GM19395 (cell line): ENCODE results near the gene ACAD11.
"Not testable (repeated sequence)": the region's sequence is repeated elsewhere in the genome, so short reads cannot be mapped to it uniquely, and the experiment has no call there.

Experiments
- ATAC-seq: cut with Tn5 transposase; IDR thresholded peaks from one replicate; pipeline ENCODE4 v1.9.1; 2021; ENCODE audit warnings: mild to moderate bottlenecking, moderate library complexity; ENCODE audit not compliant: unreplicated experiment

Gene ACAD11

GRCh38 chr3:132605374-132605792 is 54.2 kb downstream of the ACAD11 start:
- no peak for ATAC-seq

GRCh38 chr3:132600614-132601013 is 59.0 kb downstream of the ACAD11 start:
- not testable (repeated sequence) for ATAC-seq

- no peak for ATAC-seq
Observed at GRCh38 chr3:132598181-132598580, 61.4 kb downstream of the ACAD11 start.

GRCh38 chr3:132597660-132598059 is 61.9 kb downstream of the ACAD11 start:
- no peak for ATAC-seq

- no peak for ATAC-seq
Observed at GRCh38 chr3:132596816-132597433, 62.7 kb downstream of the ACAD11 start, which contains the start of gene ACKR4. ACKR4 (plus strand) TSS chr3:132597270; CDS start chr3:132600398, 3,128 bp downstream.

- no peak for ATAC-seq
Observed at GRCh38 chr3:132596326-132596725, 63.3 kb downstream of the ACAD11 start.

- ATAC-seq: no peak
Observed at GRCh38 chr3:132595014-132595413, 64.6 kb downstream of the ACAD11 start.

- no peak for ATAC-seq
Observed at GRCh38 chr3:132594498-132594897, 65.1 kb downstream of the ACAD11 start.

GRCh38 chr3:132593947-132594323 is 65.7 kb downstream of the ACAD11 start:
- no peak for ATAC-seq

GRCh38 chr3:132593241-132593946 is 66.2 kb downstream of the ACAD11 start:
- no peak for ATAC-seq

- ATAC-seq: no peak
Observed at GRCh38 chr3:132592216-132592615, 67.4 kb downstream of the ACAD11 start.

- ATAC-seq: no peak
Observed at GRCh38 chr3:132587401-132587800, 72.2 kb downstream of the ACAD11 start.

GRCh38 chr3:132573797-132574211 is 85.8 kb downstream of the ACAD11 start:
- no peak for ATAC-seq

- no peak for ATAC-seq
Observed at GRCh38 chr3:132570016-132570415, 89.6 kb downstream of the ACAD11 start.

GRCh38 chr3:132569580-132569979 is 90.0 kb downstream of the ACAD11 start:
- ATAC-seq: no peak

- ATAC-seq: no peak
Observed at GRCh38 chr3:132569153-132569552, 90.5 kb downstream of the ACAD11 start.

GRCh38 chr3:132568422-132568821 is 91.2 kb downstream of the ACAD11 start:
- ATAC-seq: no peak

GRCh38 chr3:132564070-132564465 is 95.5 kb downstream of the ACAD11 start:
- ATAC-seq: no peak

- ATAC-seq: no peak
Observed at GRCh38 chr3:132563420-132564069, 96.1 kb downstream of the ACAD11 start.

GRCh38 chr3:132561003-132561402 is 98.6 kb downstream of the ACAD11 start:
- ATAC-seq: no peak

GRCh38 chr3:132556508-132557159 is 103.0 kb downstream of the ACAD11 start:
- no peak for ATAC-seq

GRCh38 chr3:132556036-132556386 is 103.6 kb downstream of the ACAD11 start:
- ATAC-seq: not testable (repeated sequence)
